ENCODE data around the gene HTR6.

Gene HTR6

DNA sequence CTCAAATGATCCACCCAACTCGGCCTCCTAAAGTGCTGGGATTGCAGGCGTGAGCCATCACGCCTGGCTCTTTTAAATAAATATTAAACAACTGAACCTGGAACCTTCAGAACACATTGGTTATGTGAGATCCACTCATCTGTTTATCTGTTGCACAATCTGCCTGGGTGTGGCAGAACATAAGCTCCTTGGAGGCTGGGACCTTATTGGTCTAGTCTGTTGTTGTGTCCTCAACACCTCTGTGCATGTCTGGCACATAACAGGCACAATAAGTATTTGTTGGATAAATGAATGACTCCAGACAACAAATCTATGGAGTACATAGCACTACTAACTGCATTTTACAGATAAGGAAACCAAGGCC lies 24.7 kb upstream of the HTR6 start:
- no peak for DNase-seq

- no peak for DNase-seq
Measured at GRCh38 chr1:19640363-19641316, 24.0 kb upstream of the HTR6 start.

DNA sequence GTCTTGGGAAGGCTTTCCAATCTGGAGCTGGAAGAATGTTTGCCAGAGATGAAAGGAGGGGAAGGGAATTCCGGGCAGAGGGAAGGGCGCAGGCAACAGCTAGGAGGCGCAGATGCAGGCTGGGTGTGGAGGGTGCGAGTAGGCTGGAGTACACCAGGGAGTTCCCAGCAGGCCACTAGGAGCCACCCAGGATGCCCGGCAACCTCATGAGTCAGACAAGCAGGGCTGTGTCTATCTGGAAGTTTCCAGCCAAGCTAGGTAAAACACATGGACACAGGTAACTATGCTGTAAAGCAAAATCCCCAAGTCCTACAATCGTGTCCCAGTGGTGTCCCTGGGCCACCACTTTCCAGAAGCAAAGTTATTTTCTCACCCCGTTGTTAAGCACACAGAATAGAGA lies 21.6 kb upstream of the HTR6 start:
- no peak for DNase-seq

- DNase-seq, result peak; percentile 57
Measured at GRCh38 chr1:19643602-19644394, 20.9 kb upstream of the HTR6 start, which contains the start of gene NBL1. TSS of gene NBL1 (plus strand) at chr1:19644311. CDS start at chr1:19655031, 10,720 bp downstream.

GRCh38 chr1:19644395-19644680 lies 20.3 kb upstream of the HTR6 start:
- DNase-seq, result no peak

DNA sequence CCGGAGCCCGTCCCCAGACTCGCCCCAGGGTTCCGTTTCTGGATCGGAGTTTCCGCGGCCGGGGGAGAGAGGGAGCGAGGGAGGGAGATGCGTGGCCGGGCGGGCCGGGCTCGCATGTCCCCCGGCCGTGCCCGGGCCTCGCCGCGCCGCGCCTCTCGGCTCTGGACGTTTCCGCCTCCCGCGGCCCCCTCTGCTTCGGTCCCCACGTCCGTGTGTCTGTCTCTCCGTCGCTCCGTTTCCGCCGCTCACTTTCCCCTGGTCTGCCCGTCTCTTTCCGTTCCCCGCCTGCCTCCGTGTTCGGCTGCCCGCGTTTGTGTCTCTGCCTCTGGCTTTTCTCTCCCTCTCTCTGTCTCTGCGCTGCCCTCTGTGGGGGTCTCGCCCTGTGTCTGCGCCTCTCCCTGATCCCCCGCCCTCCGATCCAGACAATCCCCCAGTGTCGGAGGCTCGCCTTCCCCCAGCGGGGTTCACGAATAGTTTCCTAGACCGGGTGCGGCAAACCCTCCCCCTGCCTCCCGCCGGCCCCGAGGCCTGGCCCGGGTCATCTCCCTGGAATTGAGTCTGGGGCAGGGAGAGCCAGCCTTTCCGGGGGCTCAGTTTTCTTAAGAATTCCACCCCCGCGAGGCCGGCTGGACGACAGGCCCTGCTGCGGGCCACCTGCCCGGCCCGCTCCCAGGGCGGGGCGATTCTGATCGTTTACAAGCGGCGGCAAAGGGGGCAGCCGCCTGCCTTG lies 19.8 kb upstream of the HTR6 start:
- no peak for DNase-seq

DNA sequence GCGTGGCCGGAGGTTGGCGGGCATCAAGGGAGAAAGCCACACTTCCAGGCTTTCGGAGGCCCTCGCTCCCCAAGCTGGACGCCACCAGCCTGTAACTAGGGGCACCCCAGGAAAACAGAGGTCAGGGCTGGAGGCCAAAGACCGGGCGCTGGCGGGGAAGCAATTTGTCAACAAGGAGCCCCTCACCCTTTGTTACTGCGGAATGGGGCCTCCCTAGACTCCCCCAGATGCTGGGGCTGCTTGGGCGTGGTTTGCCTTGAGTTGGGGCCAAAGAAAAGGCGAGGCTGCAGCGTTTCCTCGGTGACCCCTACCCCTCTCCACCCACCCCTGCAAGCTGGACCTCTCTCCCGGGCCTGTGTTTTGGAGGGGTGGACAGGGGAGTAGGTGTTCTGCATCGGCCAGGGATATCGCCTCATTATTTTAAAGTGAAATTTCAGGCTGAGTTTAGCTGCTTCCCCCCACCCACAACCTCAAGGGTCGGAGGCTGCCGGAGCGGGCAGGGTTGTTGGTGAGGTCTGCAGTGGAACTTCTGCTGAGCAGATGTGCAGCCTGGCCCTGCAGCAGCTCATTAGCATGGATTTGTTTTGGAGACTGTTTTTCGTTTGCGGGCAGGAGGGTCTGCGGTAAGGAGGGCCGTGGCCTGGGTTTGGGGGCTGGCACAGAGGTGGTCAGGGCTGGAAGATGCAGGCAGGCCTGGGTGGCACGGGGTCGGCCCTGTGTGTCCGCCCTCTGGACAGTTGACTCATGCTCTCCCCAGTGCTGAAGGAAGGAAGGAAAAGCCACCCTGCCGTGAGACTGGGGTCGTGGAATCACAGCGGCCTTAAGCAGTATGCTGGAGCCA lies 19.0 kb upstream of the HTR6 start:
- DNase-seq, result no peak

GRCh38 chr1:19646377-19647319 lies 18.0 kb upstream of the HTR6 start:
- DNase-seq, result no peak

- DNase-seq, result no peak
Measured at GRCh38 chr1:19647643-19648042, 17.0 kb upstream of the HTR6 start.

- DNase-seq, result no peak
Measured at GRCh38 chr1:19648239-19648638, 16.4 kb upstream of the HTR6 start.

- no peak for DNase-seq
Measured at GRCh38 chr1:19648689-19649088, 16.0 kb upstream of the HTR6 start.

- DNase-seq, result no peak
Measured at GRCh38 chr1:19650416-19651140, 14.1 kb upstream of the HTR6 start.

DNA sequence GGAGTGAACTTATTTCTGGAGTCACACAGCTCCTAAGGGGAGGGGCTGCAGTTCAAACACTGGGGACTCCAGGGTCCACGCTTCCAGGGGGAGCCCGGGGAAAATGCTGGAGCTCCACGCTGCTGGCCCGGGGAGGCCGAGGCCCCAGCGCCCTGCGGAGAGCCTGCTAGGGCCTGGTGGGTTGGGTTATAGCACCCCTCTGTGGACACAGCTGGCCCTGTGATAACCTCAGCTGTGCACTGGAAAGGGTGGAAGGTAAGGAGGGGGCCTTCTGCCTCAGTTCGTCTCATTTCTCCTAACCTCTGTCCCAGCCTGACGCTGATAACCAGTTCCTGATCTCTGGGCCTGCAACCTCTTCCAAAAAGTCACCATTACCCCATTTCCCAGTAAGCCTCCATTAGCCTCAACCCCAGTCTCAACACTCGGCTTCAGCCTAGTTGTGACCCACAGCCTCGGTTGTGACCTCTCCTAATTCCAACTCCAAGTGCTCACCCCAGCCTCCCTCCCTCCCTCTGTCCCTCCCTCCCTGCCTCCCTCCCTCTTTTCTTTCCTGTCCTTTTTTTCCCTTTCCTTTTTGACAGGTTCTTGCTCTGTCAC lies 13.4 kb upstream of the HTR6 start:
- DNase-seq, result peak; percentile 45

DNA sequence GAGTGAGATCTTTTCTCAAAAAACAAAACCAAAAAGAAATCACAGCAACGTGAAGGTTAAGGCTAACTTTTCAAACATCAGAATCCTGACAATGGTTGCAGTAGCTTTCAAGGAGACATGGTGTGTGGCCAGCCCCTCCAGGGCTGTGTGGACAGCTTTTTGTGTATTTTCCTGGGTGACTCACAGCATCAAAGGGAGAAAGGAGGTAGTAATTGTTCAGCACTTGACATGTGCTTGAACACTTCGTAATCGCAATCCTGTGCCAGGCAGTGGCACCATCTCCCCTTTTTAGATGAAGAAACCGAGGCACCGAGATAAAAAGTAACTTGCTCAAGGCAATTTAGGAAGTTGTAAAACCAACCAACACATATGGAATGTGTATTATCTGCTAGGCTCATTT lies 10.3 kb upstream of the HTR6 start:
- DNase-seq, result no peak

DNA sequence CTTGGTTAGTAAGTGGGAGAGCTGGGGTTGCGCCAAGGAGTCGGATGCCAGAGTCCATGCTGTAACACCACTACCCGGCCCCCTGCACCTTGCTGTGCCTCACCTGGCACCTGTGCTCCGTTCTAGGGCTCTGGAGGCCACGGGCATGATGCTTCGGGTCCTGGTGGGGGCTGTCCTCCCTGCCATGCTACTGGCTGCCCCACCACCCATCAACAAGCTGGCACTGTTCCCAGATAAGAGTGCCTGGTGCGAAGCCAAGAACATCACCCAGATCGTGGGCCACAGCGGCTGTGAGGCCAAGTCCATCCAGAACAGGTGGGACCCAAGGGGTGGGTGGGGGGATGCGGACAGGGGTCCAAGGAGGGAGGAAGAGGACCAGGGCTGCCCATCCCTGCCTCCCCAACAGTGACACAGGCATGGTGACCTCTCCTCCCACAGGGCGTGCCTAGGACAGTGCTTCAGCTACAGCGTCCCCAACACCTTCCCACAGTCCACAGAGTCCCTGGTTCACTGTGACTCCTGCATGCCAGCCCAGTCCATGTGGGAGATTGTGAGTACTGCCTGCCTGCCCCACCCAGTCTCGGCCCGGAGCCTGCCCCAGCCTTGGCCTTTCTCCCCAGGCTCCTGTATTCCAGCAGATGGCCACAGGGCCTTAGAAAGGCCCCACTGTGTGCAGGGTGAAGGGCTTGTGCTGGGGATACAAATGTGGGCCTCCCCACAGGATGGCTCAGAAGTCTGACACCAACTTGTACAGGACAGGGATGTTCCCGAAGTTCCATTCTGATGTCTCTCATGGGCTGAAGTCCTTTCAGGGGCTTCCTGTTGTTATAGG lies 9.6 kb upstream of the HTR6 start:
- DNase-seq, result no peak

- DNase-seq, result no peak
Measured at GRCh38 chr1:19655718-19656080, 9.0 kb upstream of the HTR6 start.

DNA sequence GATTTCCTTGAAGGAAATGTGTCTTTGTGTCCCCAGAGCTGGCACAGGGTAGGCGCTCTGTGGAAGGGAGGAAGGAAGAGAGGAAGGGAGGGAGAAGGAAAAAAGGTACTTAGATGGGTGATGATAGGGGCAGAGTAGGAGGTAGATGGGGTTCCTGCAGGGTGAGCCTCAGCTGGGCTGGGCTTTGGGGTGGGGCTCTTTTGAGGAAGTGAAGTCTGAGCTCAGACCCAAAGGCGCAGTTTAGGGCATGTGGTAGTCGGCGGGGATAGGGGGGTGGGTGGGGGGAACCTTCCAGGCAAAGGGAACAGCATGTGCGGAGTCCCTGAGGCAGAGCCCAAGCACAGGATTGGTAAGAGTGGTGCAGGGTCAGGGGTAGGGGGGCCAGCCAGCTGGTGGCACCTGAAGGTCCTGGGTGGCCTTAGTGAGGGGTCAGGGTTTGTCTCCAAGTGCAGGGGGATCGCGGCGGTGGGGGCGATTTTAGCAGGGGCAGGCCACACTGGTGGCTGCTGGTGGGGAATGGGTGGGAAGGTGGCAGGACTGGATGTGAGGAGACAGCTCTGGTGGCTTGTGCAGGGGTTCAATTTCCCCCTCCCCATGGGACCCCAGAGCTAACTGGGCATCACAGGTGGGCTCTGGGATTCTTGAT lies 8.4 kb upstream of the HTR6 start:
- no peak for DNase-seq

GRCh38 chr1:19656780-19657466 lies 7.8 kb upstream of the HTR6 start:
- DNase-seq, result no peak
